ENCODE data around the gene NOTCH1.

NOTCH1 gene

DNA sequence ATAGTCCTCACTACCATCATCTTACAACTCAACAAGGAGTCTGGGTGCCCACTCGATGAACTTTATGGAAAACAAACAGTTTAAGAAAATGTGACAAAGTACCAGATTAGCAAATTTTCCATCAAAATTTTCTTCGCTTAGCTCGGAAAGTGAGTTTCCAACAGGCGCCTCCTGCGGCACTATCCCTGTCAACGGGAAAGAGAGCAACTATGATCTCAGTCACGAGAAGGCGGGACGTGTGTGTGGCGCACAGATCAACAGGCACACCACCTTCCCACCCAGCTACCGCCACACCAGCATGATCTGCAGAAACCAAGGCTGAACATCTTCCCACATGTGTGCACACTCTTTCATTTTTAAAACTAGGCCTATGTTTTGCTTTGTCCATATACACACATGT lies 92.5 kb downstream of the NOTCH1 start:
- H3K9me3 ChIP-seq (ENCODE audit: insufficient read depth, low read depth, low read length), result peaks cover 2% of the 10 kb centered on the region
- H4K8ac ChIP-seq (ENCODE audit: low read depth, low read length), result no peak overlapping the region
- H3K4ac ChIP-seq (ENCODE audit: low read depth, low read length), result no peak overlapping the region
- no peak overlapping the region for H3K9ac ChIP-seq (ENCODE audit: low read length)
- no peak overlapping the region for H4K91ac ChIP-seq (ENCODE audit: low read depth, low read length)
- no peaks in the 10 kb centered on the region for H3K79me2 ChIP-seq (ENCODE audit: control insufficient read depth, insufficient read depth, low read length, poor library complexity)
- no peak overlapping the region for H3K23ac ChIP-seq (ENCODE audit: low read length)
- no peaks in the 10 kb centered on the region for H3K4me1 ChIP-seq (ENCODE audit: control insufficient read depth in 1 of 2, insufficient read depth in 2 of 2, low read length in 2 of 2)
- no peaks in the 10 kb centered on the region for H3K79me1 ChIP-seq (ENCODE audit: low read length)
- H2BK12ac ChIP-seq (ENCODE audit: low read length), result no peak overlapping the region
- H2AK5ac ChIP-seq (ENCODE audit: low read length), result no peak overlapping the region
- no peak overlapping the region for H2BK120ac ChIP-seq (ENCODE audit: insufficient read depth, low read length, poor library complexity)
- no peak overlapping the region for H3K4me2 ChIP-seq (ENCODE audit: low read length)
- peaks cover 77 to 80% of the 10 kb centered on the region in 2 experiments for H3K36me3 ChIP-seq (ENCODE audit: control insufficient read depth in 1 of 2, insufficient read depth in 2 of 2, low read length in 2 of 2)
- no peak overlapping the region for H3K4me3 ChIP-seq (ENCODE audit: low read depth, low read length)
- no peak overlapping the region for H2AFZ ChIP-seq (ENCODE audit: insufficient read depth, low read length, poor library complexity)
- DNase-seq, result no peak
- no peak overlapping the region for H4K12ac ChIP-seq (ENCODE audit: low read depth, low read length)
- no peak overlapping the region for H2BK5ac ChIP-seq (ENCODE audit: low read depth, low read length, poor library complexity)
- WGBS (ENCODE audit: extremely low coverage, insufficient coverage, insufficient read length), result no CpG with 5 or more reads among the region's 11 CpGs
- no peak overlapping the region for H3K14ac ChIP-seq (ENCODE audit: low read length)
- H3K27ac ChIP-seq (ENCODE audit: low read depth, low read length), result no peak overlapping the region
- no peaks in the 10 kb centered on the region for H3K27me3 ChIP-seq (ENCODE audit: insufficient read depth, low read length)
- H3K18ac ChIP-seq (ENCODE audit: low read length), result no peak overlapping the region

DNA sequence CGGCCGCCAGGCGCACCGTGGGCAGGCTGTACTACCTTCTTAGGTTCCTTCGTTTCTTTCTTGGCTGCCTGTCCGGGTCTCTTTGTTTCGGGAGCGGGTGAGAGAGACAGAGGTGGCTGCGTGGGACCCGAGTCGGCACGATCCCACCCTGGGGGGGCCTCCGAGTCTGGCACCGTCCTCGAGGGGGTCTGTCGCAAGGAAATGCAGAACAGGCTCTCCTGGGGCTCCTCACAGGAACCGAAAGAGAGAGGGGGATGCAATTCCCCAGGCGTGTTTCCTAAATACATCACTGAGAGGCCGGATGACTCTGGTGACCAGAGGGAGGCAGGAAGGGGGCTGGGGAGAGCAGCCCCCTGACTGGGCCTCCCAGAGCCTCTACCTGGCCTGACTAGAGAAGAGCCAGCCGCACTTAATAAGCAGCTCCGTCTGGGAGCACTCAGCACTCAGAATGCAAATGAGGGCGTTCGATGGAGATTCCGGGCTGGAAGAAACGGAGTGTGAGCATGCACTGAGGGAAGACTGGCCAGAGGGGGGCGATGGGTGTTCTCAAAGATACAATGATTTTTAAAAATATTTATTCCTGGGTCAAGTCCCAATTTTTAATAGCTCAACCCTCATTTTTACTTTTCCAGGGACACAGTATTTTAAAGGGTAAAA lies 94.5 kb downstream of the NOTCH1 start:
- Histone ChIP-seq H4K12ac (ENCODE audit: low read depth, low read length) (no peak overlapping the region), H4K8ac (ENCODE audit: low read depth, low read length) (no peak overlapping the region), H3K27me3 (ENCODE audit: insufficient read depth, low read length) (no peaks in the 10 kb centered on the region), H3K27ac (ENCODE audit: low read depth, low read length) (no peak overlapping the region), H3K4me2 (ENCODE audit: low read length) (no peak overlapping the region), H4K91ac (ENCODE audit: low read depth, low read length) (no peak overlapping the region), H2AK5ac (ENCODE audit: low read length) (no peak overlapping the region), H3K9me3 (ENCODE audit: insufficient read depth, low read depth, low read length) (peaks cover 2% of the 10 kb centered on the region), H2BK12ac (ENCODE audit: low read length) (no peak overlapping the region), H2BK120ac (ENCODE audit: insufficient read depth, low read length, poor library complexity) (no peak overlapping the region), H3K4me1 (ENCODE audit: control insufficient read depth in 1 of 2, insufficient read depth in 2 of 2, low read length in 2 of 2) (no peaks in the 10 kb centered on the region), H3K14ac (ENCODE audit: low read length) (no peak overlapping the region), H2BK5ac (ENCODE audit: low read depth, low read length, poor library complexity) (no peak overlapping the region), H3K23ac (ENCODE audit: low read length) (no peak overlapping the region), H2AFZ (ENCODE audit: insufficient read depth, low read length, poor library complexity) (no peak overlapping the region), H3K79me2 (ENCODE audit: control insufficient read depth, insufficient read depth, low read length, poor library complexity) (no peaks in the 10 kb centered on the region), H3K9ac (ENCODE audit: low read length) (no peak overlapping the region), H3K4ac (ENCODE audit: low read depth, low read length) (no peak overlapping the region), H3K18ac (ENCODE audit: low read length) (no peak overlapping the region), H3K4me3 (ENCODE audit: low read depth, low read length) (no peak overlapping the region), H3K79me1 (ENCODE audit: low read length) (no peaks in the 10 kb centered on the region), H3K36me3 (ENCODE audit: control insufficient read depth in 1 of 2, insufficient read depth in 2 of 2, low read length in 2 of 2) (peaks cover 76 to 80% of the 10 kb centered on the region in 2 experiments)
- no CpG with 5 or more reads among the region's 26 CpGs for WGBS (ENCODE audit: extremely low coverage, insufficient coverage, insufficient read length)
- no peak for DNase-seq

DNA sequence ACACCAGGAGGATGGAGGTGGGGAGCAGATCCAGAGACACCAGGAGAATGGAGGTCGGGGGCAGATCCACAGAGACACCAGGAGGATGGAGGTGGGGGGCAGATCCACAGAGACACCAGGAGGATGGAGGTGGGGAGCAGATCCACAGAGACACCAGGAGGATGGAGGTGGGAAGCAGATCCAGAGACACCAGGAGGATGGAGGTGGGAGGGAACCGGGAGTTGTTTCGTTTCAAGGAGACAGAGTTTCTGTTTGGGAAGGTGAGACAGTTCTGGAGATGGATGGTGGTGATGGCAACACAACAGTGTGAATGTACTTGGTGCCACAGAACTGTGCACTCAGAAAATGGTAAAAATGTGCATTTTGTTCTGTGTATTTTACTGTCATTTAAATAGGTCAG lies 97.2 kb downstream of the NOTCH1 start:
- Histone ChIP-seq H3K18ac (ENCODE audit: low read length) (no peak overlapping the region), H3K4me2 (ENCODE audit: low read length) (no peak overlapping the region), H4K8ac (ENCODE audit: low read depth, low read length) (no peak overlapping the region), H2AFZ (ENCODE audit: insufficient read depth, low read length, poor library complexity) (no peak overlapping the region), H3K9me3 (ENCODE audit: insufficient read depth, low read depth, low read length) (peaks cover 2% of the 10 kb centered on the region), H2BK120ac (ENCODE audit: insufficient read depth, low read length, poor library complexity) (no peak overlapping the region), H2BK12ac (ENCODE audit: low read length) (no peak overlapping the region), H3K79me2 (ENCODE audit: control insufficient read depth, insufficient read depth, low read length, poor library complexity) (no peaks in the 10 kb centered on the region), H3K27ac (ENCODE audit: low read depth, low read length) (no peak overlapping the region), H2AK5ac (ENCODE audit: low read length) (no peak overlapping the region), H3K14ac (ENCODE audit: low read length) (no peak overlapping the region), H3K27me3 (ENCODE audit: insufficient read depth, low read length) (no peaks in the 10 kb centered on the region), H3K4me1 (ENCODE audit: control insufficient read depth in 1 of 2, insufficient read depth in 2 of 2, low read length in 2 of 2) (no peaks in the 10 kb centered on the region), H3K23ac (ENCODE audit: low read length) (no peak overlapping the region), H3K4me3 (ENCODE audit: low read depth, low read length) (no peak overlapping the region), H3K9ac (ENCODE audit: low read length) (no peak overlapping the region), H3K79me1 (ENCODE audit: low read length) (no peaks in the 10 kb centered on the region), H4K12ac (ENCODE audit: low read depth, low read length) (no peak overlapping the region), H2BK5ac (ENCODE audit: low read depth, low read length, poor library complexity) (no peak overlapping the region), H3K36me3 (ENCODE audit: control insufficient read depth in 1 of 2, insufficient read depth in 2 of 2, low read length in 2 of 2) (peaks cover 73 to 77% of the 10 kb centered on the region in 2 experiments), H3K4ac (ENCODE audit: low read depth, low read length) (no peak overlapping the region), H4K91ac (ENCODE audit: low read depth, low read length) (no peak overlapping the region)
- no peak for DNase-seq
- WGBS (ENCODE audit: extremely low coverage, insufficient coverage, insufficient read length), result no CpG with 5 or more reads among the region's 3 CpGs

DNA sequence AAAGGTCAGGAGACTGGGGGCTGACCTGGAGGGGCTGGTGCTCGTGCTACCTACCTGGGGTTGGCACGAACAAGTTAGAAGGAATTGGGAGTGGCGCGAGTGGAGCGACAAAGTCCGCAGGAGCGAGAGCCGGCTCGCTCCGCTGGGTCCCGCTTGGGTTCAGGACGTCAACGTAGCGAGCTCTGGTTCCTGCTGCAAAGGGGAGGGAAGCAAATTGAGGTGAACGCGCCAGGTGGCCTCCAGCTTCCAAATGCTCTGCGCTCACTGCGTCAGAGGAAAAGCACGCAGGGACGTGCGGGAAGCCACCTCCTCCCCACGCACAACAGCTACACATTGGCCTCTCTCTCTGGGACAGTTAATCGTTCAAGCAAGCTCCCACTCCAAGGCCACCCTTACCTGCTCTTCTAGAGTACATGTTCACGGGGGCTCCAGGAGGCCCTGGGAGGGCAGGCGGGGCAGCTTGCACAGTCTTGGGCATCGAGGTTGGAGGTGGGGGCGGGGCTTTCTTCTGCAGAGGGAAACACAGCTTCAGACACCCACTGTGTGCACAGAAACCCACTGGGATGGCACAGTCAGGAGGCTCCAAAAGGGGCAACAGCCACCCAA lies 98.6 kb downstream of the NOTCH1 start:
- H3K18ac ChIP-seq (ENCODE audit: low read length), result no peak overlapping the region
- H2BK120ac ChIP-seq (ENCODE audit: insufficient read depth, low read length, poor library complexity), result no peak overlapping the region
- no peak overlapping the region for H3K14ac ChIP-seq (ENCODE audit: low read length)
- H3K79me2 ChIP-seq (ENCODE audit: control insufficient read depth, insufficient read depth, low read length, poor library complexity), result no peaks in the 10 kb centered on the region
- H3K27me3 ChIP-seq (ENCODE audit: insufficient read depth, low read length), result no peaks in the 10 kb centered on the region
- H3K79me1 ChIP-seq (ENCODE audit: low read length), result no peaks in the 10 kb centered on the region
- H3K4me2 ChIP-seq (ENCODE audit: low read length), result no peak overlapping the region
- no peak for DNase-seq
- no peak overlapping the region for H2AK5ac ChIP-seq (ENCODE audit: low read length)
- H4K91ac ChIP-seq (ENCODE audit: low read depth, low read length), result no peak overlapping the region
- no peak overlapping the region for H4K8ac ChIP-seq (ENCODE audit: low read depth, low read length)
- H3K4me1 ChIP-seq (ENCODE audit: control insufficient read depth in 1 of 2, insufficient read depth in 2 of 2, low read length in 2 of 2), result no peaks in the 10 kb centered on the region
- no peak overlapping the region for H3K27ac ChIP-seq (ENCODE audit: low read depth, low read length)
- H2AFZ ChIP-seq (ENCODE audit: insufficient read depth, low read length, poor library complexity), result no peak overlapping the region
- no peak overlapping the region for H4K12ac ChIP-seq (ENCODE audit: low read depth, low read length)
- no peak overlapping the region for H3K4me3 ChIP-seq (ENCODE audit: low read depth, low read length)
- H3K9ac ChIP-seq (ENCODE audit: low read length), result no peak overlapping the region
- no peak overlapping the region for H2BK5ac ChIP-seq (ENCODE audit: low read depth, low read length, poor library complexity)
- no peak overlapping the region for H3K4ac ChIP-seq (ENCODE audit: low read depth, low read length)
- H3K23ac ChIP-seq (ENCODE audit: low read length), result no peak overlapping the region
- H3K9me3 ChIP-seq (ENCODE audit: insufficient read depth, low read depth, low read length), result peaks cover 2% of the 10 kb centered on the region
- peaks cover 81 to 85% of the 10 kb centered on the region in 2 experiments for H3K36me3 ChIP-seq (ENCODE audit: control insufficient read depth in 1 of 2, insufficient read depth in 2 of 2, low read length in 2 of 2)
- no peak overlapping the region for H2BK12ac ChIP-seq (ENCODE audit: low read length)
- no CpG with 5 or more reads among the region's 27 CpGs for WGBS (ENCODE audit: extremely low coverage, insufficient coverage, insufficient read length)
